ENCODE results near the gene TBCE. TPM values are rescaled to one million over a fixed set of nuclear protein-coding genes. Genes with fewer than 3 reads are reported as not detected.

The TBCE gene
- total and polyA plus RNA-seq, 2 donors (not counting 1 experiment from before 2014, with no cell fraction given): 15.2 to 22.1 TPM

GRCh38 chr1:235391874-235392273 lies 24.6 kb downstream of the TBCE start:
- no peaks in the 10 kb centered on the region for H3K27me3 Mint-ChIP-seq
- H3K27ac ChIP-seq (ENCODE audit: low read length in 2 of 2): no peak overlapping the region
- H3K4me3 ChIP-seq (ENCODE audit: control extremely low read depth in 1 of 5, extremely low read depth in 1 of 5, insufficient read depth in 1 of 5, low read depth in 2 of 5, low read length in 4 of 5): no peak overlapping the region
- TF ChIP-seq EZH2 (IDR thresholded peaks at IDR 0.05; ENCODE audit: borderline replicate concordance, insufficient read depth, low read depth, low read length, poor library complexity, severe bottlenecking) (no peak), CTCF (IDR thresholded peaks at IDR 0.05) (no peak)
- peaks cover 1% of the 10 kb centered on the region for H3K4me1 Mint-ChIP-seq
- DNase-seq: no peak
- no peaks in the 10 kb centered on the region for H3K9me3 Mint-ChIP-seq (ENCODE audit: insufficient read depth)
- H3K36me3 ChIP-seq (replicated peaks in 1 of 2; ENCODE audit: control extremely low read depth in 1 of 2, control insufficient read depth in 1 of 2, extremely low read depth in 1 of 2, insufficient read depth in 2 of 2, low read length in 1 of 2): no peaks in the 10 kb centered on the region
- H4K20me1 ChIP-seq (ENCODE audit: control insufficient read depth, insufficient read depth, low read length, poor library complexity, severe bottlenecking): no peaks in the 10 kb centered on the region
- no peaks in the 10 kb centered on the region for H3K27me3 ChIP-seq (replicated peaks in 1 of 4; ENCODE audit: control extremely low read depth in 1 of 4, control insufficient read depth in 3 of 4, insufficient read depth in 4 of 4, low read length in 3 of 4)
- H2AFZ ChIP-seq (ENCODE audit: insufficient read depth, low read depth, low read length, poor library complexity, severe bottlenecking): no peak overlapping the region
- ChIA-PET POLR2A (no interaction called here), CTCF (interaction anchor here (0.7 kb wide), 1 partner anchor 1031 kb away, joined by 4 read pairs; no protein-coding TSS in a partner anchor)
- H3K9ac ChIP-seq (ENCODE audit: low read length): no peak overlapping the region
- H3K79me2 ChIP-seq (ENCODE audit: control insufficient read depth, insufficient read depth, low read length): peaks cover 30% of the 10 kb centered on the region
- no peak overlapping the region for H3K4me3 Mint-ChIP-seq
- no peak overlapping the region for H3K4me2 ChIP-seq (replicated peaks; ENCODE audit: low read depth, low read length, poor library complexity, severe bottlenecking)
- no peak for ATAC-seq (ENCODE audit: low read depth)
- no peak overlapping the region for H3K27ac Mint-ChIP-seq
- intact Hi-C loops (cut with micrococcal nuclease): no loop called here
- peaks cover 1 to 9% (median 2%) of the 10 kb centered on the region in 3 donors for H3K9me3 ChIP-seq (ENCODE audit: control extremely low read depth in 1 of 3, control insufficient read depth in 2 of 3, insufficient read depth in 1 of 3, low read length in 2 of 3)
- H3K4me1 ChIP-seq (ENCODE audit: control insufficient read depth in 2 of 2, insufficient read depth in 2 of 2, low read length in 2 of 2): no peaks in the 10 kb centered on the region
- WGBS (ENCODE audit: insufficient coverage): no CpG with 5 or more reads among the region's 4 CpGs

GRCh38 chr1:235397733-235398132 lies 30.5 kb downstream of the TBCE start:
- intact Hi-C loops (cut with micrococcal nuclease): no loop called here
- Histone ChIP-seq H4K20me1 (ENCODE audit: control insufficient read depth, insufficient read depth, low read length, poor library complexity, severe bottlenecking) (no peaks in the 10 kb centered on the region), H3K4me3 (ENCODE audit: control extremely low read depth in 1 of 5, extremely low read depth in 1 of 5, insufficient read depth in 1 of 5, low read depth in 2 of 5, low read length in 4 of 5) (no peak overlapping the region), H3K4me2 (replicated peaks; ENCODE audit: low read depth, low read length, poor library complexity, severe bottlenecking) (no peak overlapping the region), H2AFZ (ENCODE audit: insufficient read depth, low read depth, low read length, poor library complexity, severe bottlenecking) (no peak overlapping the region), H3K4me1 (ENCODE audit: control insufficient read depth in 2 of 2, insufficient read depth in 2 of 2, low read length in 2 of 2) (no peaks in the 10 kb centered on the region), H3K9ac (ENCODE audit: low read length) (no peak overlapping the region), H3K9me3 (ENCODE audit: control extremely low read depth in 1 of 3, control insufficient read depth in 2 of 3, insufficient read depth in 1 of 3, low read length in 2 of 3) (peaks cover 0 to 3% (median 0%) of the 10 kb centered on the region in 3 donors), H3K36me3 (replicated peaks in 1 of 2; ENCODE audit: control extremely low read depth in 1 of 2, control insufficient read depth in 1 of 2, extremely low read depth in 1 of 2, insufficient read depth in 2 of 2, low read length in 1 of 2) (peaks cover 0 to 4% of the 10 kb centered on the region in 2 experiments), H3K79me2 (ENCODE audit: control insufficient read depth, insufficient read depth, low read length) (peaks cover 52% of the 10 kb centered on the region), H3K27me3 (replicated peaks in 1 of 4; ENCODE audit: control extremely low read depth in 1 of 4, control insufficient read depth in 3 of 4, insufficient read depth in 4 of 4, low read length in 3 of 4) (no peaks in the 10 kb centered on the region), H3K27ac (ENCODE audit: low read length in 2 of 2) (no peak overlapping the region)
- H3K4me3 Mint-ChIP-seq: no peak overlapping the region
- no peaks in the 10 kb centered on the region for H3K27me3 Mint-ChIP-seq
- ATAC-seq (ENCODE audit: low read depth): no peak
- H3K9me3 Mint-ChIP-seq (ENCODE audit: insufficient read depth): no peaks in the 10 kb centered on the region
- no peak for TF ChIP-seq EZH2 (IDR thresholded peaks at IDR 0.05; ENCODE audit: borderline replicate concordance, insufficient read depth, low read depth, low read length, poor library complexity, severe bottlenecking)
- no peak for TF ChIP-seq CTCF (IDR thresholded peaks at IDR 0.05)
- POLR2A ChIA-PET: no interaction called here
- peaks cover 1% of the 10 kb centered on the region for H3K4me1 Mint-ChIP-seq
- CTCF ChIA-PET: no interaction called here
- H3K27ac Mint-ChIP-seq: no peak overlapping the region
- DNase-seq: no peak
- WGBS (ENCODE audit: insufficient coverage): no CpG with 5 or more reads among the region's 2 CpGs

Measured in B cell (primary cell).